Fibroblast of skin of right biceps (primary cell): ENCODE results near the gene SPACDR.
"Not testable (repeated sequence)": the region's sequence is repeated elsewhere in the genome, so short reads cannot be mapped to it uniquely, and the experiment has no call there.

ENCODE experiments used
- DNase-seq: peaks from one replicate; pipeline ENCODE4 v3.0.0-alpha.2; 2013

SPACDR gene

DNA sequence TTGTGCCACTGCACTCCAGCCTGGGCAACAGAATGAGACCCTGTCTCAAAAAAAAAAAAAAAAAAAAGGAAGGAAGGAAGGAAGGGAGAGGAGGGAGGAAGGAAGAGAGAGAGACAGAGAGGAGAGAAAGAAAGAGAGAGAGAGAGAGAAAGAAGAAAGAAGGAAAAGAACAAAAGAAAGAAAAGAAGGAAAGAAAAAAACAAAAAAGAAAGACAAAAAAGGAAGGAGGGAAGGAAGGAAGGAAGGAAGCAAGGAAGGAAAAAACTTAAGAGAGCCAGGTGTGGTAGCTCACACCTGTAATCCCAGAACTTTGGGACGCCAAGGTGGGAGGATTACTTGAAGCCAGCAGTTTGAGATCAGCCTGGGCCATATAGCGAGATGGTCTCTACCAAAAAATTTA lies 731 bp upstream of the SPACDR start:
- no peak for DNase-seq

DNA sequence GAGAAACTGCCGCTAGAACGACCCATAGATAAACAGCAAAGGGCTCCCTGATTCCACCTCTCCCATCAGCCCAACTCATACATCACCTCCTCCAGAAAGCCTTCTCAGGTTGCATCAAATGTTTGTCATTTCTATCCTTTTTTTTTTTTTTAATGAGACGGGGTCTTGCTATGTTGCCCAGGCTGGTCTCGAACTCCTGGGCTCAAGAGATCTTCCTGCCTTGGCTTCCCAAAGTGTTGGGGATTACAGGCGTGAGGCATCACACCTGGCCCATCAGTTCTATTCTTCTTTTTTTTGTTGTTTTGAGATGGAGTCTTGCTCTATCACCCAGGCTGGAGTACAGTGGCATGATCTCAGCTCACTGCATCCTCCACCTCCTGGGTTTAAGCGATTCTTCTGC lies 7.0 kb downstream of the SPACDR start:
- no peak for DNase-seq

DNA sequence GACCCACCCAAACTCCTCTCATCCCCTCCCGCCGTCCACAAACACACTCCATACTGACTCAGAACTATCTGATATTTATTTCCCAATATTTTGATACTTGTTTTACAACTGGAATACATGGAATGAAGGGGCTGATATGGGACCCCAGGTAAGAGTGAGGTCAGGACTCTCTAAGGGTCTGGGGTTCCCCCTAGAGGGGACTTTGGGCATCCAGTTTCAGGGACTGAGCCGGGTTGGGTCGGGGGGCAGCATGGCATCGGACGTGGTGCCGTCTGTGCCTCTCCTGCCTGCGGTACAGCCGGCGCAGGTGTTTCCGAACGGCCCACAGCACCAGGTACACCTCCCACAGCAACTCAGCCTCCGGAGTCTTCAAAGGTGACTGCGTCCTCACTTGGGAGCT lies 7.5 kb downstream of the SPACDR start:
- DNase-seq: no peak

DNA sequence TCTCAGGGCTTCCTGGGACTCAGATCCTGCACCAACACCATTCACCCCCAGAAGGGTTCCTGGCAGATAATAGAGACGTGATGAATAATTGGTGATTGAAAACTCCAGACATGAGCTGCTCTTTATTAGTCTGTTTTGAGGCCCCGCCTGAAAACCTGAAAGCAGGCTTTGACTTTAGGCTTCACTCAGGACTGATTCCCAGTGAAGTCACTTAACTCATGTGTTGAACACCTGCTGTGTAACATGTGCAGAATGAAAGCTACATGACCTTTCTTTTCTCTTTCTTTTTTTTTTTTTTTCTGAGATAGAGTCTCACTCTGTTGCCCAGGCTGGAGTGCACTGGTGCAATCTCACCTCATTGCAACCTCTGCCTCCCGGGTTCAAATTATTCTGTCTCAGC lies 8.9 kb downstream of the SPACDR start:
- DNase-seq: no peak

DNA sequence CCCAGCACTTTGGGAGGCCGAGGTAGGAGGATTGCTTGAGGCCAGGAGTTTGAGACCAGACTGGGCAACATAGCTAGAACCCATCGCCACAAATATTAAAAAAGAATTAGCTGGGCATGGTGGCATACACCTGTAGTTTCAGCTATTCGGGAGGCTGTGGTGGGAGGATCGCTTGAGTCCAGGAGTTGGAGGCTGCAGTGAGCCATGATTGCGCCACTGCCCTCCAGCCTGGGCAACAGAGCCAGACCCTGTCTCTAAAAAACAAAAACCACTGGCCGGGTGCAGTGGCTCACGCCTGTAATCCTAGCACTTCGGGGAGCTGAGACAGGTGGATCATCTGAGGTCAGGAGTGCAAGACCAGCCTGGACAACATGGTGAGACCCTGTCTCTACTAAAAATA lies 10.2 kb downstream of the SPACDR start:
- DNase-seq: not testable (repeated sequence)

DNA sequence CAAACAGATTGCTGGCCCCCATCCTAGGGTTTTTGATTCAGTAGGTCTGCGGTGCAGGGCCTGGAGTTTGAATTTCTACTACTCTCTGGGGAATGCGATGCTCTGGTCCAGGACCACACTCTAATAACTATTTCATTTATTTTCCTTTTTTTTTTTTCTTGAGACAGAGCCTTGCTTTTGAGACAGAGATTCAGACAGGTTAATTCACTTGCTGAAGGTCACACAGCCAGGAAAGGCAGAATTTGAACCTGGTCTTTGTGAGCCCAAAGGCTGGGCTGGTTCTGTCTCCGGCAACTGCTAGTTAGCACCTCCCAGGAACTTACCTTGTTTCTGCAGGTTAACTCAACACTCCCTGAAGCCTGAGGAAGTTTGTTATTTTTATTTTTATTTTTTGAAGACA lies 11.5 kb downstream of the SPACDR start:
- DNase-seq: no peak

DNA sequence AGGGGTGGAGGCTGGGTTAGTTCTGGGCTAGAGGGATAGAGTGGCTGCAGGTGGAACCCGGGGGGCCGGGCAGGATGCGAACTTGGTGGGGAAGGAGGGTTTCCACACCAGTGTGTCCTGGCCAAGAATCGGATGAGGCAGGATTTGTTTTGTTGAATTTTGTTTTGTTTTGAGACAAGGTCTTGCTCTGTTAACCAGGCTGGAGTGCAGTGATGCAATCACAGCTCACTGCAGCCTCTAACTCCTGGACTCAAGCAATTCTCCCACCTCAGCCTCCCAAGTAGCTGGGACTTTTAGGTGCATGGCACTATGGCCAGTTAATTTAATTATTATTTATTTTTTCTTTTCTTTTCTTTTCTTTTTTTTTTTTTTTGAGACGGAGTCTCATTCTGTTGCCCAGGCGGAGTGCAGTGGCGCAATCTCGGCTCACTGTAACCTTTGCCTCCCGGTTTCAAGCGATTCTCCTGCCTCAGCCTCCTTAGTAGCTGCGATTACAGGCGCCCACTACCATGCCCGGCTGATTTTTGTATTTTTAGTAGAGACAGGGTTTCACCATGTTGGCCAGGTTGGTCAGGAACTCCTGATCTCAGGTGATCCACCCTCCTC lies 14.8 kb downstream of the SPACDR start:
- DNase-seq: no peak

DNA sequence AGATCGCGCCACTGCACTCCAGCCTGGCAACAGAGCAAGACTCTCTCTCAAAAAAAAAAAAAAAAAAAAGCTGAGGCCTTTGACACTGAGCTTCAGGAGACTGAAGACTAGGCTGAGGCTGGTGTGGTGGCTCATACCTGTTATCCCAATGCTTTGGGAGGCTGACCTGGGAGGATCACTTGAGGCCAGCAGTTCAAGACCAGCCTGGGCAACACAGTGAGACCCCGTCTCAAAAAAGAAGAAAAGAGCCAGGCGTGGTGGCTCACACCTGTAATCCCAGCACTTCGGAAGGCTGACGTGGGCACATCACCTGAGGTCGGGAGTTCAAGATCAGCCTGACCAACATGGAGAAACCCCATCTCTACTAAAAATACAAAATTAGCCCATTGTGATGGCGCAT lies 16.7 kb downstream of the SPACDR start:
- not testable (repeated sequence) for DNase-seq

DNA sequence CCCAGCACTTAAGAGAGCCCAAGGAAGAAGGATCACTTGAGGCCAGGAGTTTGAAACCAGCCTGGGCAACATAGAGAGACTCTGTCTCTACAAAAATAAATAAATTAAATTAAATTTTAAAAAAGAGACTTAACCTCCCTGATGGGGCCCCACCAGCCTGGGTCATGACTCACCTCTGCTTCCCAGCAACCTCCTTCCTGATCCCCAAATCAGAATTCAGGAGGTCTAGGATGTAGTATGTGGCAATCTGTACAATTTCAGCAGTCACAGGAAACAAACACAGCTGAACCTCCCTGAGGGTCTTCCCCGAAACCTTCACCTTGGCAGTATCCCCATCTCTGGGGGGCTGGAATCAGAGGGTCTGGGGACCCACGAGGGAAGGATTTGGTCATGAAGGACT lies 18.0 kb downstream of the SPACDR start:
- DNase-seq: peak; percentile 66

DNA sequence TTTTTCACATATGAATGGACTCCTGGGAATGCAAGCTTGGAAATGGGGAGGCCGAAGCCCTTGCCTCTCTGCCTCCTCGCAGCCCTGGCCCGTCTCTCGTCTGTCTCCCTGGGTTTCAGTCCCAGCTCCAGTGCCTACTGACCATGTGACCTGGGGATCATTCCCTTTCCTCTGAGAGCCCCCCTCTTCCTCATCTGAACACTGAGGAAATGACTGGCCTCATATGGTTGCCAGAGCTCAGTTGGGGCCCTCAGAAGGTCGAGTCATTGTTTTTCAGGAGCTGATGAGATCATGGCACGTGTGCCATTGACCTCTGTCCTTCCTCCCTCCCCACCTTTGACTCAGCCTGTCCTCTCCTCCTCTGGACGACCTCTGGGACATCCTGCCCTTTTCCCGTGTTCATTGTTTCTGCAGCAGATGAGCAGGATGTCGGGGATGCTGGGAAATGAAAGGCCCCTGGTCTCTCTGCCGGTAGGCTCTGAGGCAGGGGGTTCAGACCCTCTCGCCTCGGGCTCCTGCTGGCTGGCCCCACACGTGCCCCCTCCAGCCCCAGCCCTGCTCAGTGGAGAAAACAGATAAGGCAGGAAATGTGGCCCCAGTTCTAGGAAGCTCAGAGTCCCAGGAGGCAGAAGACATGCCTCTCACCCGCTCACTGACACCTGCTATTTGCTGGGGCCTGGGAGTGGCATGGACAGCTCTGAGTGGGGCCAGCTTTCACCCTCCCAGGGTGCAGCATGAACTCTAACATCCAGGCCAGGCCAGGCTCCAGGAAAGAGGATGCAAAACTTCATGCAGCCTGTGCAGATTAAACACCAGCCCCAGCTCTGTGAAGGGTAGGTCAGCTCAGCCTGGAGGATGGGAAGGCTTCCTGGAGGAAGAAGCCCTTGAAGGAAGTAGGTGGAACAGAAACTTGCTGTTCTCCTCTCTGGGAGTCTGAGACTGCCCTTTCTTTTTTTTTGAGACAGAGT lies 19.5 kb downstream of the SPACDR start:
- peak; percentile 65 for DNase-seq

DNA sequence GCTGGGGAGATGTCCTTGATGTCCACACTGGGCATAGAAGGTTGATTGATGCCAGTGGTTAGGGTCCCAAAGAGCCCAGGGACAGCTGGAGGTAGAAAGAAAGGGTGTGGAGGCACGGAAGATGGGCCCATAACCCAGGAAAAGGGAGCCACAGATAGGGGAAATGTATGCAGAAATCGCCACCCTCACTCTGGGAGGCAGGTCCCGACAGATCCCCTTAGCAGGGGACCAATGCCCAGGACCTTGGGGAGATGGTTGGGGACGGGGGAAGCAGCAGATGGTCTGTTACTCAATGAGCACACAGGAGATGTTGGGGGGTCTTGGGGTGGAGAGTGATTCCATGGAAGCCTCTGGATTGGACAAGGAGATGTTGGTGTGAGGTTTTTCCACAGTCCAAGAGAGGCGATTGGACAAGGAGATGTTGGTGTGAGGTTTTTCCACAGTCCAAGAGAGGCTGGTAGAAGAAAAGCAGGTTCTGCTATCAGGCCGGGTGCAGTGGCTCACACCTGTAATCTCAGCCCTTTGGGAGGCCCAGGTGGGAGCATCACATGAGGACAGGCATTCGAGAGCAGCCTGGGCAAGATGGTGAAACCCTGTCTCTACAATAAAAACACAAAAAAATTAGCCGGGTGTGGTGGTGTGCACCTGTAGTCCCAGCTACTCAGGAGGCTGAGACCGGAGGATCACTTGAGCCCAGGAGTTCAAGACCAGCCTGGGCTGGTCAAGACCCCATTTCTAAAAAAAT lies 20.8 kb downstream of the SPACDR start:
- no peak for DNase-seq

DNA sequence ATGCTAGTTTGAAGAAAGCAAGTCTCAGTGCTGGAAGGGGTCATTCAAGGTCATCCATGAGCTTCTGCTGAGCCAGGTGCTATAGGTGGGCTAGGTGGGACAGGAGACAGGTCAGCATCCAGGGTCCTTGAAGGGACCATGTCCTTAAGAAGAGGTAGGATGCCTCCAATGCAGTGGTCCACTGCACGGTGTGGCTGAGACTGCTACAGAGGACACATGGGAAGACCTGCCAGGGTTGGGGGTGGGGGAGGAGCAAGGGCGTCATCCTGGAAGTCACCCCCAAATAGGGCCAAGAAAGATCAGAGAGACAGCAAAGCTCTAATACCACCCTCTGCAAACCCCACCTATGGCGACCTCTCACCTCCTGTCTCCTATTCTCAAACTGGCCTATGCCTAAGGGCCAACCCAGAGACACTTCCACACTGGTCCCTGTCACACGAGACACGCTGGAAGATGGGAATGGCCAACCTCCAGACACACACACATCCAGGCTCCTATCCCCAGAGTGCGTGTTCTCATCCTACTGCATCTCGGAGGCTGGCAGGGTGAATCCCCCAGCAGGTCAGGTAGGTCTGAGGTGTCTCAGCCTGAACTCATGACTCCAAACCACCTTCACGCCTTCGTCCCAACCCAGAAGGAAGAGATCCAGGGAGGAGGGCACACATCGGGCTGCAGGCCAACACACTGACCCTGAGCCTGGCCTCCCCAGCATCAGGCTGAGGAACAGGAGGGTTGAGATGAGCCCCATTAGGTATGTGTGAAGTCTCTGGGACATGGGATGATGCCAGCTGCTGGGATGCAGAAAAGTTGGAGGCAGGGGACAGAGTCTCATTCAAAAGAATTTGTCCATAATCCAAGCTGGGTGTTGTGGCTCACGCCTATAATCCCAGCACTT lies 22.2 kb downstream of the SPACDR start:
- no peak for DNase-seq

DNA sequence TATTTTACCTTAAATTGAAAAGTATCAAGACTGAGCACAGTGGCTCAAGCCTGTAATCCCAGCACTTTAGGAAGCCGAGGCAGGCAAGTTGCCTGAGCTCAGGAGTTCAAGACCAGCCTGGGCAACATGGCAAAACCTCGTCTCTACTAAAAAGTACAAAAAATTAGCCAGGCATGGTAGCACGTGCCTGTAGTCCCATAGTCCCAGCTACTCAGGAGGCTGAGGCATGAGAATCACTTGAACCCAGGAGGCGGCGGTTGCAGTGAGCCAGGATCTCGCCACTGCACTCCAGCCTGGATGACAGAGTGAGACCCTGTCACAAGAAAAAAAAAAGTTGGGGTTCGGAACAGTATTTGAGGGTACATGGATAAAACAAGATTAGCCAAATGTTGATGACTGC lies 24.8 kb downstream of the SPACDR start:
- DNase-seq: not testable (repeated sequence)

DNA sequence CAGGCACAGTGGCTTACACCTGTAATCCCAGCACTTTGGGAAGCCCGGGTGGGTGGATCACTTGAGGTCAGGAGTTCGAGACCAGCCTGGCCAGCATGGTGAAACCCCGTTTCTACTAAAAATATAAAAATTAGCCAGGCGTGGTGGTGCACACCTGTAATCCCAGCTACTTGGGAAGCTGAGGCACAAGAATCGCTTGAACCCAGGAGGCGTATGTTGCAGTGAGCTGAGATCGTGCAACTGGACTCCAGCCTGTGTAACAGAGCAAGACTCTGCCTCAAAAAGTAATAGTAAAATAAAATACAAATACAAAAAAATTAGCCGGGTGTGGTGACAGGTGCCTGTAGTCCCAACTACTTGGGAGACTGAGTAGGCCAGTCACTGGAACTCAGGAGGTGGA lies 25.3 kb downstream of the SPACDR start:
- not testable (repeated sequence) for DNase-seq

DNA sequence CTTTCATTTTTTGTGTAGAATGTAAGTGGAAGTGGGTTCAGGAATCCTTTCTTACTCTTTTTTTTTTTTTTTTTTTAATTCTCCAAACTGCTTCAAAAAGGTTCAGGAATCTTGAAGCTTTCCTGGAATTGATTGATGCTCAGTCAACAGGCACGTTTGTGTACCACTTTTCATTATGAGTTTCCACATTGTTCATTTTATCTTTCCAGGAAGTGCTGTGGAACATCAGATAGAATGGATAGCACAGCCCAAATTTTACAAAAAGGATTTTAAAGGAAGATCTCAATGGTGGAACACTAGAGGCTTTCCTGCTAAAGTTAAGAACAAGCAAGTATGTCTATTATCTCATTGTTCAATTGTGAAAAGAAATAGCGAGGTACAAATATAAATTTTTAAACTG lies 25.9 kb downstream of the SPACDR start:
- DNase-seq: no peak

DNA sequence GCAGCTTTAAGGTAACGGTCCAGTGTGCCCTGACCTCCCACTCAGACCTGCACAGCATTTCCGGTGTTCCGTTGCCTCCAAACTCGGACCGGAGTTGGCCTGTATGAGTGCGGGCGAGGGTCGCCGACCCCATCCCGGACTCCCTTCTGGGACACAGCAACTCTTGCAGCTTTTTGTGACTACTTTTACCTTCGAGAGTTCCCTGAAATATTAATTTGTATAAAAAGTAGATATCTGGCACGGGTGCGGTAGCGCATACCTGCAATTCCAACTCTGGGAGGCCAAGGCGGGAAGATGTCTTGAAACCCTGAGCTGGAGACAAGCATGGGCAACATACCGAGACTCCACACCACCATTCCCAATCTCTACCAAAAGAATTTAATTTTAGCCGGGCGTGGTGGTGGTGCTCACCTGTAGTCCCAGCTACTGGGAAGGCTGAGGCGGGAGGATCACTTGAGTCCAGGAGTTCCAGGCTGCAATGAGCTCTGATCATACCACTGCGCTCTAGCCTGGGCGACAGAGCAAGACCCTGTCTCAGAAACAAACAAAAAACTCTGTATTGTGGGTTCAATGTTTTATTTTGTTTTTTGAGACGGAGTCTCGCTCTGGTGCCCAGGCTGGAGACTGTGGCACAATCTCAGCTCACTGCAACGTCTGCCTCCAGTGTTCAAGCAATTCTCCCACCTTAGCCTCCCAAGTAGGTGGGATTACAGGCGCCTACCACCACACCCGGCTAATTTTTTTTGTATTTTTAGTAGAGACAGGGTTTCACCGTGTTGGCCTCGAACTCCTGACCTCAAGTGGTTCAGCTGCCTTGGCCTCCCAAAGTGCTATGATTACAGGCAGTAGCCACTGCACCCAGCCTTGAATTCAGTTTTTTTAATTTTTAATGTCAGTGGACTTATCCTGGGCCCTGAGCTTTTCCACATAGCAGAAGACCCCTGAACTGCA lies 26.6 kb downstream of the SPACDR start:
- DNase-seq: no peak

DNA sequence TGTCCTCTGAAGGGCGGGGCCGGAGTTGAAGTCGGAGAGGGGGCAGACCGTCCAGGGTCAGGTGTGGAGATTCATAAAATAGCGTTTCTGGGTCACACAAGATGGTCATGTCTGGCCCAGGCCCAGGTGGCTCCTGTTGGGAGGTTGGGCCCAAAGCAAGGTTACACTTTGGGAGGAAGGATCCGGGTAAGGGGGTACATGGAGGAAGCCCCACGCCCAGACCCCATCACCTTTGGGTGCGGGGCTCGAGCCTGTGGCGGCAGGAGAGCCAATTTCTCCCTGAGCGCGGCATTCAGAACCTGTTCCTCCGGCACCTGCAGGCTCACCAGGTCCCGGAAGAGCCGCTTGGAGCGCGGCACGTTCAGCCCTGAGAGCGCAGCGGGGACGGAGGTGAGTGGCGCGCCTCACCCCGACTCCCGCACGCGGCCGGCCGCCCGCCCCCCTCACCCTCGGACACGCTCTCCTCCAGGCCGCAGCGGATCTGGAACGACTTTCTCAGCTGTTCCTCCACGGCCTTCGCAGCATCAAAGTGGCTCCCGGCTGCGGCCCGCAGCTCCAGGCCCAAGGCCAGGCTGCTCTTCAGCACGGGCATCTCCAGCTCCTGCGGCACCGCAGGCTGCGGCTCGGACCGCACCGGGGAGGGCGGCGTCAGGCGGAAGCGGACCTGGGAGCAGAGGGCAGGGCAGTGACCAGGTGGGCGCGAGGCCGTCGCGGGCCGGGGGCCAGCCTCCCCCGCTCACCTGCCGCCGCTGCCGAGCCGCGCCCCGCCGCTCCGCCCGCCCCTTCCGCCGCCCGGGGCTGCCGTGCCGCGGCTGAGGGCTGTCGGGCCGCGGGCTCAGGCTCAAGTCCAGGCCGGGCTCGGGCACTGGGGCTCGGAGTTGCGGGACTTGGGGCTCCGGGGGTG lies 28.4 kb downstream of the SPACDR start:
- DNase-seq: no peak

DNA sequence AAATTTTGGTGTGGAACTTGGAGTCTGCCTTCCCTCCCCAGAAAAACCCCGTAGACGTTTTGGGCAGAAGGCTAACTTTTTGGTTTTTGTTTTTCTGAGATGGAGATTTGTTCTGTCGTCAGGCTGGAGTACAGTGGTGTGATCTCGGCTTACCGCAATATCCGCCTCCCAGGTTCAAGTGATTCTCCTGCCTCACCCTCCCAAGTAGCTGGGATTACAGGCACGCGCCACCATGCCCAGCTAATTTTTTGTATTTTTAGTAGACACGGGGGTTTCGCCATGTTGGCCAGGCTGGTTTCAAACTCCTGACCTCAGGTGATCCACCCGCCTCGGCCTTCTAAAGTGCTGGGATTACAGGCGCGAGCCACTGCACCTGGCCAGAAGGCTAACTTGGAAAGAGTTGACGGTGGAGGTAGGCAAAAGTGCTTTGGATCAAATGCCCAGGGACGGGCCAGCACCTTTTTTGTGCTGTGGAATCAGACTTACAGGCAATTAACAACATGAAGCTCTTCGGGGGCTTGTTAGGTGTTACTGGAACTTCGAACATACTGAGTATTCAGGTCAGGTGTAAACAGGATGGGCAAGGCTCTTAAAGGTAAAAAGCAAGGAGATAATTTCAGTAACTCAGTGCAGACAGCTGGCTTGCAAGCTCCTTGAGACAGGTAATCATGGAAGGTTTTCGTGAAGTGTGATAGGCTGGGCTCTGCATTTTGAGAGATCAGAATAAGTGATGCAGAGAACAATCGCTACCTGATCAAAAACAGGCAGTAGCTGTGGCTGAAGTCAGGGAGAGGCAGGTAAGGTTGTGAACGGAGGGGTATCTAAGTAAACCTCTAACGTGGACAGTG lies 29.5 kb downstream of the SPACDR start:
- DNase-seq: no peak

DNA sequence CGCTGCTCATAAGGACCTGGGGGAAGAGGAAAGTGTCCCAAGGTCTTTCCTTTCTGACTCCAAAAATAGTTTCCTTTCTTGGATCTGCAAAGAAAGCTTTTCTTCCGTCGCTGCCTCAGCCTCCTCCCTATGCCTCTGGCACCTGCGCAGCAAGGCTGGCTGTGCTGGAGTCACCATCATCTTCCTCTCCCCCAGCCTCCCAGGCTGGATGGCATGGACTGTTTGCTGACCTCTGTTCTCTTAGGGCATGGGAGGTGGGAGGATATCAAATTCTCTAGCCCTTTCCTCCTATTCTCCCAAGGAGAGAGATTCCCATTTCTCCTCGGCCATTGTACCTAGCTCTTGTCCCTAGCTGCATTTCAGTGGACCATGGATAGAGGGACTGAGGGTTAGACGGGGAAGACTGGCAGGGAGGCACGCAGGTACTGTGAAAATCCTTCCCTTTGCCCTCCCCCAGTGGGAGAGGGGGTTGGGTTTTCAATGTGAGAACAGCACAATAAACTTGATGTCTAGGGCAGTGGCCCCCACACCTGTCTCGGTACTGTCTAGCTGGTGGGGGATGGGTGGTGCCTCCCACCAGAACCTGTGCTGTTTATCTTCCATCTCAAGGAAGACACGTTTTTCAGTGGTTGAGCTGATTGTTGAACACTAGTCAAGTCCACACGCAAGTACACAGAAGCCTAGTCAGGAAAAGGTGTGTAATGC lies 30.3 kb downstream of the SPACDR start:
- DNase-seq: no peak
